ENCODE measurements around the gene ITGB6.

Gene ITGB6

GRCh38 chr2:160061944-160062291, 138.2 kb downstream of the ITGB6 start:
- TF ChIP-seq EP300 (IDR thresholded peaks at IDR 0.05; ENCODE audit: borderline replicate concordance) (no peak), EGR1 (IDR thresholded peaks at IDR 0.05) (no peak), TCF12 (IDR thresholded peaks at IDR 0.05; ENCODE audit: low read depth) (no peak), MAX (IDR thresholded peaks at IDR 0.05) (no peak), REST (IDR thresholded peaks at IDR 0.05; ENCODE audit: low read depth) (no peak), YY1 (IDR thresholded peaks at IDR 0.05; ENCODE audit: low read depth) (no peak), TEAD4 (IDR thresholded peaks at IDR 0.05) (no peak), CREB1 (IDR thresholded peaks at IDR 0.05; ENCODE audit: low read depth) (no peak), USF1 (IDR thresholded peaks at IDR 0.05) (no peak)

- TF ChIP-seq CREB1 (IDR thresholded peaks at IDR 0.05; ENCODE audit: low read depth) (no peak), YY1 (IDR thresholded peaks at IDR 0.05; ENCODE audit: low read depth) (no peak), FOXM1 (IDR thresholded peaks at IDR 0.05; ENCODE audit: borderline replicate concordance, low read depth) (no peak)
These were observed 138.5 kb downstream of the ITGB6 start for GRCh38 chr2:160061533-160061932.

- no peak for TF ChIP-seq RAD21 (IDR thresholded peaks at IDR 0.05; ENCODE audit: low read depth)
- no peak for TF ChIP-seq TAF1 (IDR thresholded peaks at IDR 0.05; ENCODE audit: low read depth)
- TF ChIP-seq REST (IDR thresholded peaks at IDR 0.05; ENCODE audit: low read depth) = no peak
- no peak for TF ChIP-seq CEBPB (IDR thresholded peaks at IDR 0.05)
- no peak for TF ChIP-seq MAX (IDR thresholded peaks at IDR 0.05)
These were observed 139.8 kb downstream of the ITGB6 start for GRCh38 chr2:160060297-160060696.

GRCh38 chr2:160057356-160057755, 142.7 kb downstream of the ITGB6 start:
- TF ChIP-seq USF1 (IDR thresholded peaks at IDR 0.05) (no peak), TEAD4 (IDR thresholded peaks at IDR 0.05) (no peak), CREB1 (IDR thresholded peaks at IDR 0.05; ENCODE audit: low read depth) (no peak), CEBPB (IDR thresholded peaks at IDR 0.05) (no peak), TCF12 (IDR thresholded peaks at IDR 0.05; ENCODE audit: low read depth) (no peak), MAX (IDR thresholded peaks at IDR 0.05) (no peak), NFIC (IDR thresholded peaks at IDR 0.05) (no peak), EP300 (IDR thresholded peaks at IDR 0.05; ENCODE audit: borderline replicate concordance) (no peak), ZBTB7A (IDR thresholded peaks at IDR 0.05; ENCODE audit: low read depth) (no peak)

GRCh38 chr2:160055726-160056108, 144.4 kb downstream of the ITGB6 start:
- no peak for TF ChIP-seq TAF1 (IDR thresholded peaks at IDR 0.05; ENCODE audit: low read depth)
- no peak for TF ChIP-seq RAD21 (IDR thresholded peaks at IDR 0.05; ENCODE audit: low read depth)
- TF ChIP-seq YY1 (IDR thresholded peaks at IDR 0.05; ENCODE audit: low read depth) = no peak
- TF ChIP-seq USF1 (IDR thresholded peaks at IDR 0.05) = no peak
- no peak for TF ChIP-seq MAX (IDR thresholded peaks at IDR 0.05)
- TF ChIP-seq FOXM1 (IDR thresholded peaks at IDR 0.05; ENCODE audit: borderline replicate concordance, low read depth) = no peak
- no peak for TF ChIP-seq EP300 (IDR thresholded peaks at IDR 0.05; ENCODE audit: borderline replicate concordance)
- TF ChIP-seq REST (IDR thresholded peaks at IDR 0.05; ENCODE audit: low read depth) = no peak
- no peak for TF ChIP-seq CEBPB (IDR thresholded peaks at IDR 0.05)
